Tongue (tissue), 2 donors: ENCODE measurements around the gene MYO10. TPM values are rescaled to one million over a fixed set of nuclear protein-coding genes. Genes with fewer than 3 reads are reported as not detected.
A peak's percentile ranks its signal among the peaks of the same experiment; 100 is the strongest.
"Not testable (repeated sequence)": the region's sequence is repeated elsewhere in the genome, so short reads cannot be mapped to it uniquely, and the experiment has no call there.

Experiments used
- DNase-seq: peaks from one replicate; pipeline ENCODE4 v3.0.0-alpha.2; 2015
- total RNA-seq: library from RNA; depleted of rRNA; stranded (reverse); fragments of >200 nt; gene quantifications from one replicate; pipeline ENCODE4 v1.2.3, GENCODE V29; 2014

The MYO10 gene
- total RNA-seq = 27.1 TPM

GRCh38 chr5:16936150-16936988 lies at the start of gene MYO10:
Gene MYO10 (minus strand): TSS chr5:16936288. CDS start chr5:16935808, 480 bp downstream.
- peak; percentile 90 for DNase-seq

GRCh38 chr5:16985304-16985703 lies 49.2 kb upstream of the MYO10 start:
- not testable (repeated sequence) for DNase-seq

- DNase-seq = no peak
Observed at GRCh38 chr5:16983972-16984371, 47.9 kb upstream of the MYO10 start.

DNA sequence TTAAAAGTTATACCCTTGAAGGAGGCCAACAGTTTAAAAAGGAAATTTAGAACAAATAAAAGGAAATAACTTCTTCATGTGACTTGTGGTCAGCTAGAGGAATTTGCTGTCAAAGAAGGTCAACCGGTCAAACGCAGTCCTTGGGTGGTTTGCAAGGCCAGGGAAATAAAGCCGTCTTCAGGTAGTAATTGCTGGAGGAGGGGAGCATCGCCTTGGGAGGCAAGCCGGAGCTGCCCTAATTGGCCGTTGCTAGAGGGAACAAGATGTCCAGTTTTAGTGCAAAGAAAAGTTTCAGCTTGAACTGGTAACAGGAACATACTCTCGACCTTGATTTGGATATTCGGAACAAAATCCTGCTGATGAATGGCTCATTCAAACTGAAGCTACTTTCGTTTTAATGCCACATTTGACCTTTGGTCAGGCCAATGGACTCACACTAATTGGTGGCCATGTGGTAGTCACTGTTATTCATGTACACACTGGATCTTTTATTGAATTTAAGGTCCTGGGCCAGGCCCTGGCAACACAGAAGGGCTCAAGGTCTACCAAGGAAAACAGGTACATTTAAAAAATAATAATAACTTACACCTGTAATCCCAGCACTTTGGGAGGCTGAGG lies 47.0 kb upstream of the MYO10 start:
- no peak for DNase-seq

DNA sequence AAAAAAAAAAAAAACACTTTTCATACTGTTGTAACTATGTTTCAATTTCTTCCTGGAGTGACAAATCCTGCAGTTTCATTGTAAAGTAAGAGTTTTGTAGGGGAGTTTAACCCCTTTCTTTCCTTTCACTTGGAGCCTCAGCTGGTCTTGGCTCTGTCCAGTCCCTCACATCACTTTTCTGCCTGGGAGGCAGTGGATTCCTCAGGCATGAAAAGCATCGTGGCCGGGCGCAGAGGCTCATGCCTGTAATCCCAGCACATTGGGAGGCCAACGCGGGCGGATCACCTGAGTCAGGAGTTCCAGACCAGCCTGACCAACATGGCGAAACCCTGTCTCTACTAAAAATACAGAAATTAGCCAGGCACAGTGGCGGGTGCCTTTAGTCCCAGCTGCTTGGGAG lies 45.6 kb upstream of the MYO10 start:
- no peak for DNase-seq

- no peak for DNase-seq
Observed at GRCh38 chr5:16980983-16981382, 44.9 kb upstream of the MYO10 start.

GRCh38 chr5:16978296-16978695 lies 42.2 kb upstream of the MYO10 start:
- no peak for DNase-seq

GRCh38 chr5:16976625-16977008 lies 40.5 kb upstream of the MYO10 start:
- no peak for DNase-seq

- no peak for DNase-seq
Observed at GRCh38 chr5:16975950-16976624, 40.0 kb upstream of the MYO10 start.

- no peak for DNase-seq
Observed at GRCh38 chr5:16974981-16975380, 38.9 kb upstream of the MYO10 start.

DNA sequence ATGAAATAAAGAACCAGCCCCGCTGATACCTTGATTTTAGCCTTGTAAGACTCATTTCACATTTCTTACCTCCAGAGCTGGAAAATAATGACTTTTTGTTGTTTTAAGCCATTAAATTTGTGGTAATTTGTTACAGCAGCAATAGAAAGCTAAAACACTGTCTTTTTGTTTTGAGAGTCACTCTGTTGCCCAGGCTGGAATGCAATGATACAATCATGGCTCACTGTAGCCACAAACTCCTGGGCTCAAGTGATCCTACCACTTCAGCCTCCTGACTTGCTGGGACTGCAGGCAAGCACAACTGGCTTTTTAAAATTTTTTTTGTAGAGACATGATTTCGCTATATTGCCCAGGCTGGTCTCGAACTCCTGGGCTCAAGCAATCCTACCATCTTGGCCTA lies 34.7 kb upstream of the MYO10 start:
- no peak for DNase-seq

- DNase-seq = no peak
Observed at GRCh38 chr5:16970260-16970659, 34.2 kb upstream of the MYO10 start.

GRCh38 chr5:16965581-16965980 lies 29.5 kb upstream of the MYO10 start:
- no peak for DNase-seq

DNA sequence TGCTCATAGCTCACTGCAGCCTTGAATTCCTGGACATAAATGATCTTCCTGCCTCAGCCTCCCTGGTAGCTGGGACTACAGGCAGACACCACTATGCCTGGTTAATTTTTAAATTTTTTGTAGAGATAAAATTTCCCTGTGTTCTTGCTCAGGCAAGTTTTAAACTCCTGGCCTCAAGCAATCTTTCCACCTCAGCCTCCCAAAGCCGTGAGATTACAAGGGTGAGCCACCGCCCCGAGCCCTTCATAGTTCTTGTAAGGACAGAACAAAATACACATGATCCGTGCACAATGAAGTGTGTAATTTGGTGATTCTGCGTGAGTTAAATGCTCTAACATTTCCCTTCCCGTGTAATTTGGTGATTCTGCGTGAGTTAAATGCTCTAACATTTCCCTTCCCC lies 27.7 kb upstream of the MYO10 start:
- no peak for DNase-seq

- no peak for DNase-seq
Observed at GRCh38 chr5:16961131-16961530, 25.0 kb upstream of the MYO10 start.

DNA sequence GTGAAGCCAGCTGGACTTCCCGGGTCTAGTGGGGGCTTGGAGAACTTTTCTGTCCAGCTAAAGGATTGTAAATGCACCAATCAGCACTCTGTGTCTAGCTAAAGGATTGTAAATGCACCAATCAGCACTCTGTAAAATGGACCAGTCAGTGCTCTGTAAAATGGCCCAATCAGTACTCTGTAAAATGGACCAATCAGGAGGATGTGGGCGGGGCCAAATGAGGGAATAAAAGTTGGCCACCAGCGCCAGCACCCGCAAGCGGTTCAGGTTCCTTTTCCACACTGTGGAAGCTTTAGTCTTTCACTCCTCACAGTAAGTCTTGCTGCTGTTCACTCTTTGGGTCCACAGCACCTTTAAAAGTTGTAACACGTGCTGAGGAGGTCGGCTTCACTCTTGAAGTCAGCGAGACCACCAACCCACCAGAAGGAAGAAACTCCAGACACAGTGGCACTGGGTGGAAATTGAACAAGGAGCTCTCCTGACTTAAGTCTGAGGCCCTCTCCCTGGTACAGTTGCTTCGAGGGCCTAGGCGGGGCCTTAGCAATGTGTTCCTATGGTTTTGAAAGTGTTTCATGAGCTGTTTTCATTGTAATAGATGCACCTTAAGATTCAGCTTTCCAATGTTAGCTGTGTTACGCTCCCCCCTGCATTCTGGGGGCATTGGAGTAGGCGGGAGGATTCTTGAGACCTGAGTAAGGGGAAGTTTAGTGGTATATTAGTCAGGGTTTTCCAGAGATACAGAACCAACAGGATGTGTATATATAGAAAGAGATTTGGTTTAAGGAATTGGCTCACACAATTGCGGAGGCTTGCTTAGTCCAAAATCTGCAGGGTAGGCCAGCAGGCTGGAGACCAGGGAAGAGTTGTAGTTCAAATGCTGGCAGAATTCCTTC lies 21.5 kb upstream of the MYO10 start:
- no peak for DNase-seq

- no peak for DNase-seq
Observed at GRCh38 chr5:16953729-16954128, 17.6 kb upstream of the MYO10 start.

DNA sequence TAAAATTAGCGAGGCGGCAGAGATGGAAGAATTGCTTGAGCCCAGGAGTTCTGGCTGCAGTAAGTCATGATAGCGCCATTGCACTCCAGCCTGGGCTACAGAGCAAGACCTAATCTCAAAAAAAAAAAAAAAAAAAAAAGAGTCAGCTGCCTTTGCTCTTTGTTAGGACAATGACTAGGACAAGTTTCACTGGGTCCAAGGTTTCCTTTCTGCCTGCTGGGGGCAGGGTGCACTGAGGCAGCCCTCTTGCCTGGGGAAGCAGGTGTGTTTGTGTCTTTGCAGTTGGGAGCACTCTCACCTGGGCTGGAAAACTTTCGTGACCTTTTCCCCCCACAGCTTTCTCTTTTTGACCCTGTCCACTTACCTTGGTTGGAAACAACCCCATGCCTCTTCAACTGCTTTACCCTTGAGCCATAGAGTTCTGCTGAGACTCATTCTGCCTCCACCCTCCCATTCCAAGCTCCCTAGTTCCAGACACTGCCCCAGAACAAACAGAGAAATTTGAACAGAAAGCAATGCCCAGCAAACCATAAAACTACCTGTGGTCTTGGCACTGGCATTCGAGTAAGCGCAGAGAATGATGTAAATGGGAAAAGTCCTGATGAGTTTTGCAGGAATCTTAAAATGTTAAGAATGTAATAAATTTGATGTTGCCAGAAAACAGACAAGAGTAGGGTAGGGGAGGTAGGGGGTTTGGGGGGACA lies 17.0 kb upstream of the MYO10 start:
- no peak for DNase-seq

DNA sequence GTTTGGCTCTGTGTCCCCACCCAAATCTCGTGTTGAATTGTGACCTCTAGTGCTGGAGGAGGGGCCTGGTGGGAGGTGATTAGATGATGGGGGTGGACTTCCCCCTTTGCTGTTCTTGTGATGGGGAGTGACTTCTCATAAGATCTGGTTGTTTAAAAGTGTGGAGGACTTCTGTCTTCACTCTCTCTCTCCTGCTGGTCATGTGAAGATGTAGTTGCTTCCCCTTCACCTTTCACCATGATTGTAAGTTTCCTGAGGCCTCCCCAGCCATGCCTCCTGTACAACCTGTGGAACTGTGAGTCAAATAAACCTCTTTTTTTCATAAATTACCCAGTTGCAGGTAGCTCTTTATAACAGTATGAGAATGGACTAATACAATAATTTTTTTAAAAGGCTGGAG lies 10.6 kb upstream of the MYO10 start:
- DNase-seq = no peak

DNA sequence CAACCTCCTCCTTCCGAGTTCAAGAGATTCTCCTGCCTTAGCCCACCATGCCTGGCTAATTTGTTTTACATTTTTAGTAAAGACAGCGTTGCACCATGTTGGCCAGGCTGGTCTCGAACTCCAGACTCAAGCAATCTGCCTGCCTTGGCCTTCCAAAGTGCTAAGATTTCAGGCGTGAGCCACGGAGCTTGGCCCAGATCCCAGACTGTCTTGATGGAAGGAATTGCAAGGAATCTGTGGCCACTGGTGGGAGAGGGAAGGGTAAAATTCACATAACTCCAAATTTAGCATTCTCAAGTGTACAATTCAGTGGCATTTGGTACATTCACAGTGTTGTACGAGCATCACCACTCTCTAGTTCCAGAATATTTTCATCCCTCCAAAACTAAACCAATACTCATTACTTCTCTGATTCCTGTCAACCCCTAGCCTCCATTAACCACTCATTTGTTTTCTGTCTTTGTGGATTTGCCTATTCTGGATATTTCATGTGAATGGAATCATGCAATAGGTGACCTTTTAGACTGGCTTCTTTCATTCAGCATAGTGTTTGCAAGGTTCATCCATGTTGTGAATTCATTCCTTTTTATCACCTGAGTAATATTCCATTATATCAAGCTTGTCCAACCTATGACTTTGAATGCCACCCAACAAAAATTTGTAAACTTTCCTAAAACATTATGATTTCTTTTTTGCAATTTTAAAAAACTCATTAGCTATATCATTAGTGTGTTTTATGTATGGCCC lies 8.9 kb upstream of the MYO10 start:
- no peak for DNase-seq
